Measurements from ENCODE around the gene PHEX. TPM values are rescaled to one million over a fixed set of nuclear protein-coding genes. Genes with fewer than 3 reads are reported as not detected.

Gene PHEX
- total RNA-seq, 1 experiment from 2014 or later, result 0.89 TPM

DNA sequence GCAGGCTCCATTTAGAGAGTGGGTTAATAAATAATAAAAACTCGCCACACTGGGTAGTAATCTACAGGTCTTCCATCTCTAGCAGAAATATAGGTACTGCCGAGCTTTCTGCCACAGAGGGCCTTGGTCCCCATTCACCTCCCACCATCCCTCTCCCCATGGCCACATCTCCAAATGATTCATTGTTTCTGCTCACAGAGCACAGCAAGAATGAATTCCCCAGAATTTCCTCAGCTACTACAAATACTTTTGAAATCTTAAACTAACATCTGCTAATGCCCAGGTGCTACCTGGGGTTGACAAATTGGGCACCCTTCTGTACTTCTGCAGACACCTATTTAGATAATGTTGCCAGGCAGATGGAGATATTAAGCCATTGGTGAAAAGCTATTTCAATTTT, 5.1 kb downstream of the PHEX start:
- peaks cover 5% of the 10 kb centered on the region for H3K36me3 Mint-ChIP-seq (ENCODE audit: insufficient read depth, unreplicated experiment)
- no peaks in the 10 kb centered on the region for H3K9me3 Mint-ChIP-seq (ENCODE audit: unreplicated experiment)
- intact Hi-C loops (cut with micrococcal nuclease), result no loop called here
- H3K27me3 Mint-ChIP-seq (ENCODE audit: insufficient read depth, unreplicated experiment), result peaks cover 84% of the 10 kb centered on the region
- TF ChIP-seq, protein P1, sequence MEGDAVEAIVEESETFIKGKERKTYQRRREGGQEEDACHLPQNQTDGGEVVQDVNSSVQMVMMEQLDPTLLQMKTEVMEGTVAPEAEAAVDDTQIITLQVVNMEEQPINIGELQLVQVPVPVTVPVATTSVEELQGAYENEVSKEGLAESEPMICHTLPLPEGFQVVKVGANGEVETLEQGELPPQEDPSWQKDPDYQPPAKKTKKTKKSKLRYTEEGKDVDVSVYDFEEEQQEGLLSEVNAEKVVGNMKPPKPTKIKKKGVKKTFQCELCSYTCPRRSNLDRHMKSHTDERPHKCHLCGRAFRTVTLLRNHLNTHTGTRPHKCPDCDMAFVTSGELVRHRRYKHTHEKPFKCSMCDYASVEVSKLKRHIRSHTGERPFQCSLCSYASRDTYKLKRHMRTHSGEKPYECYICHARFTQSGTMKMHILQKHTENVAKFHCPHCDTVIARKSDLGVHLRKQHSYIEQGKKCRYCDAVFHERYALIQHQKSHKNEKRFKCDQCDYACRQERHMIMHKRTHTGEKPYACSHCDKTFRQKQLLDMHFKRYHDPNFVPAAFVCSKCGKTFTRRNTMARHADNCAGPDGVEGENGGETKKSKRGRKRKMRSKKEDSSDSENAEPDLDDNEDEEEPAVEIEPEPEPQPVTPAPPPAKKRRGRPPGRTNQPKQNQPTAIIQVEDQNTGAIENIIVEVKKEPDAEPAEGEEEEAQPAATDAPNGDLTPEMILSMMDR (IDR thresholded peaks at IDR 0.05; ENCODE audit: unreplicated experiment), result no peak
- no peak overlapping the region for H3K27ac Mint-ChIP-seq (ENCODE audit: low read depth, unreplicated experiment)
- no peak for DNase-seq (ENCODE audit: unreplicated experiment)
- BruUV-seq (replicated peaks), result no TSS peak
- POLR2A ChIA-PET, result interaction anchor here (0.6 kb wide), 1 partner anchor 32 kb away, joined by 3 read pairs; no protein-coding TSS in a partner anchor
- CTCF ChIA-PET, result interaction anchor here (1.0 kb wide), 1 partner anchor 52 kb away, joined by 6 read pairs; no protein-coding TSS in a partner anchor
- H3K4me3 Mint-ChIP-seq (ENCODE audit: unreplicated experiment), result no peak overlapping the region
- H3K4me1 Mint-ChIP-seq (ENCODE audit: insufficient read depth, unreplicated experiment), result no peaks in the 10 kb centered on the region

DNA sequence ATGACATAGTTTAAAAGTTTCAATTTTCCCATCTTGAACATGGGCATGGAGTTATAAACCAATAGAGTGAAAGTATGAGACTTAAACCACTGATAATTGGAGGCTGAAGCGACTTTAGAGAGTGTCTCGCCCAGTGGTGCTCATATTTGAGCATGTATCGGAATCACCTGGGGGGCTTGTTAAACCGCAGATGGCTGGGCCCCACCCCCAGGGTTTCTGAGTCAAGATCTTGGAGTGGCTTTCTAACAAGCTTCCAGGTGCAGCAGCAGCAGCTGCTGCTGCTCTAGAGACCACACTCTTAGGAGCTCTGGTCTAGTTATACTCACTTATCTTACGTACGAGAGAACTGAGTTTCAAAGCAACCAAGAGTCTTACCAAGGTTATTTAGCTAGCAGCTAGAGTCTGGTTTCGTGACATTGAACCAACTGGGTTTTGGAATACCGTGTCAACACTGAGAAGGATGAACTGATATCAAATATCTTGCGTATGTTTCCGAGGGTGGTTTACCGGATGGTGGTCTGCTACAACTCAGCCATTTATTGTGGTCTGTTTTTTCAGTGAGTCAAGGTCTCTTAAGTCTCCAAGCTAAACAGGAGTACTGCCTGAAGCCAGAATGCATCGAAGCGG, 5.9 kb downstream of the PHEX start:
- DNase-seq (ENCODE audit: unreplicated experiment), result no peak
- Mint-ChIP-seq H3K4me3 (ENCODE audit: unreplicated experiment) (no peak overlapping the region), H3K36me3 (ENCODE audit: insufficient read depth, unreplicated experiment) (peaks cover 5% of the 10 kb centered on the region), H3K9me3 (ENCODE audit: unreplicated experiment) (no peaks in the 10 kb centered on the region), H3K27me3 (ENCODE audit: insufficient read depth, unreplicated experiment) (peaks cover 76% of the 10 kb centered on the region), H3K27ac (ENCODE audit: low read depth, unreplicated experiment) (no peak overlapping the region), H3K4me1 (ENCODE audit: insufficient read depth, unreplicated experiment) (no peaks in the 10 kb centered on the region)
- CTCF ChIA-PET, result interaction anchor here (0.6 to 1.0 kb wide), 2 partner anchors 18 to 53 kb away, joined by 3 to 6 read pairs; no protein-coding TSS in a partner anchor
- intact Hi-C loops (cut with micrococcal nuclease), result no loop called here
- no TSS peak for BruUV-seq (replicated peaks)
- POLR2A ChIA-PET, result no interaction called here
- TF ChIP-seq, protein P1 (IDR thresholded peaks at IDR 0.05; ENCODE audit: unreplicated experiment), result no peak

DNA sequence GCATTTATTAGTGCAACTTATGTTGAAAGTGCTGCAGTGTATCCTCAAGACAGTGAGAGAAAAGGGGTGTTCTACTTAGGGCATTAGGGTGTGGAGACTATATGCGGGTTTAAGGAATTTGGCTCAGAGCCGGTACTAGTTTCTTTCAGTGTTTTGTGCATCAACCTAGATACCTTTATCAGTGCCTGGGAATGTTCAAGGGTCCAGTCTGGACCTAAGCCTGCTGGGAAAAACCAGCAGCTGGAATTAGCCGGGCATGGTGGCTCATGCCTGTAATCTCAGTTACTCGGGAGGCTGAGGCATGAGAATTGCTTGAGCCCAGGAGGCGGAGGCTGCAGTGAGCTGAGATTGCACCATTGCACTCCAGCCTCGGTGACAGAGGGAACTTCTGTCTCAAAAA, 7.4 kb downstream of the PHEX start:
- ChIA-PET CTCF (no interaction called here), POLR2A (no interaction called here)
- Mint-ChIP-seq H3K9me3 (ENCODE audit: unreplicated experiment) (no peaks in the 10 kb centered on the region), H3K36me3 (ENCODE audit: insufficient read depth, unreplicated experiment) (peaks cover 11% of the 10 kb centered on the region), H3K27ac (ENCODE audit: low read depth, unreplicated experiment) (no peak overlapping the region), H3K4me3 (ENCODE audit: unreplicated experiment) (no peak overlapping the region), H3K27me3 (ENCODE audit: insufficient read depth, unreplicated experiment) (peaks cover 63% of the 10 kb centered on the region), H3K4me1 (ENCODE audit: insufficient read depth, unreplicated experiment) (no peaks in the 10 kb centered on the region)
- intact Hi-C loops (cut with micrococcal nuclease), result no loop called here
- no TSS peak for BruUV-seq (replicated peaks)
- DNase-seq (ENCODE audit: unreplicated experiment), result no peak
- TF ChIP-seq, protein P1 (IDR thresholded peaks at IDR 0.05; ENCODE audit: unreplicated experiment), result no peak

DNA sequence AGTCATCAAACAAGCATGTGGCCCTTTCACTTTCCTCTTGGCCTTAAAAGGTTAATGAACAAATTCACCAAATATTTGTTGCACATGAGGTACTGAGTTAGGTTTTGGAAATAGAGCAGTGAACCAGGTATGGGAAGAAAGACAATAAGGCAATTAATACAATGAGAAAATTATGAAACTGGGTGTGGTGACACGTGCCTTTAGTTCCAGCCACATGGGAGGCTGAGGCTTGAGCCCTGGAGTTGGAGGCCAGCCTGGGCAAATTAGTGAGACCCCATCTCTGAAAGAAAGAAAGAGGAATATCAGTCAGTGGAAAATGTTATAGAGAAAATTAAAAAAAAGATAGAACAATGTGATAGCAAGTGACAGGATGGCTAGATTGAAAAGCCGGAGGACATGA, 8.1 kb downstream of the PHEX start:
- BruUV-seq (replicated peaks), result no TSS peak
- intact Hi-C loops (cut with micrococcal nuclease), result no loop called here
- no peak overlapping the region for H3K4me3 Mint-ChIP-seq (ENCODE audit: unreplicated experiment)
- no peaks in the 10 kb centered on the region for H3K4me1 Mint-ChIP-seq (ENCODE audit: insufficient read depth, unreplicated experiment)
- ChIA-PET CTCF (no interaction called here), POLR2A (no interaction called here)
- no peak overlapping the region for H3K27ac Mint-ChIP-seq (ENCODE audit: low read depth, unreplicated experiment)
- TF ChIP-seq, protein P1 (IDR thresholded peaks at IDR 0.05; ENCODE audit: unreplicated experiment), result no peak
- H3K9me3 Mint-ChIP-seq (ENCODE audit: unreplicated experiment), result no peaks in the 10 kb centered on the region
- H3K27me3 Mint-ChIP-seq (ENCODE audit: insufficient read depth, unreplicated experiment), result peaks cover 61% of the 10 kb centered on the region
- H3K36me3 Mint-ChIP-seq (ENCODE audit: insufficient read depth, unreplicated experiment), result peaks cover 7% of the 10 kb centered on the region
- DNase-seq (ENCODE audit: unreplicated experiment), result no peak
